Measurements from ENCODE around the gene WDCP. TPM values are rescaled to one million over a fixed set of nuclear protein-coding genes. Genes with fewer than 3 reads are reported as not detected.

WDCP gene
- total RNA-seq, 2 donors from 2014 or later: 8.0 to 21.3 TPM

DNA sequence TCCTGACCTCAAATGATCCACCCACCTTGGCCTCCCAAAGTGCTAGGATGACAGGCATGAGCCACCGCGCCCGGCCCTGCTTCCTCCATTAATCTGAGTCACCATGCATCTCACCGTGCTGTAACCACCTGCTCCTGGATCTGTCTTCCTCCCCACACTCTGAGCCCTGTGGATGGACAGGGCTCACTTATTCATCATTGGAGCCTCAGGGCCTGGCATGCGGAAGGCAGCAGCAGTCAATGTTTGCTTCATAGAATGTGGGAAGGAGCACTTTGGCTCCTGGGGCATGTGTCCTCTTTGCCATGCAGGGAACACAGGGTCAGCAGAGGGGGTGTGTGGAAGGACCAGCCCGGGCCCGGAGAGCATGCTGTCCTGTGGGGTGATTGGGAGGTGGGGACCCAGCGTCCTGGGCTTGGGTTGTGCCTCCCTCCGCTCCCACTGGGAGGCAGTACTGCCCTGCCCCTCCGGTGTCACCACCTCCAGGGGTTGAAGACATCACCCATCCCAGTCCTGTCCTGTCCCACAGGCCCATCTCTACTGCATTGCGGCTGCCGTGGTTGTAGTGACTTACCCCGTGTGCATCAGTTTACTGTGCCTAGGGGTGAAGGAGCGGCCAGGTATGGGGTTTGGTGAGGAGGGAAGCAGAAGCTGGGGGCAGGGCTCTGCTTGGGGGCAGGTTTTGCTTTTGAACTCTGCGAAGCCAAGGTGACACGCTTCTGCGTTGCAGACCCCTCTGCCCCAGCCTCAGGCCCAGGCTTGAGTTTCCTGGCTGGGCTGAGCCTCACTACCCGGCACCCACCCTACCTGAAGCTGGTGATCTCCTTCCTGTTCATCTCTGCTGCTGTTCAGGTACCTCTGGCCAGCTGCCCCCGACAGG lies 25.8 kb downstream of the WDCP start:
- Histone ChIP-seq H3K9me3 (no peaks in the 10 kb centered on the region), H3K27me3 (replicated peaks; ENCODE audit: insufficient read depth) (no peaks in the 10 kb centered on the region), H3K27ac (no peak overlapping the region), H3K36me3 (peaks cover 7% of the 10 kb centered on the region), H3K4me3 (no peak overlapping the region), H3K4me1 (ENCODE audit: control insufficient read depth in 1 of 2, low read depth in 2 of 2) (no peaks in the 10 kb centered on the region)
- TF ChIP-seq, protein P1, sequence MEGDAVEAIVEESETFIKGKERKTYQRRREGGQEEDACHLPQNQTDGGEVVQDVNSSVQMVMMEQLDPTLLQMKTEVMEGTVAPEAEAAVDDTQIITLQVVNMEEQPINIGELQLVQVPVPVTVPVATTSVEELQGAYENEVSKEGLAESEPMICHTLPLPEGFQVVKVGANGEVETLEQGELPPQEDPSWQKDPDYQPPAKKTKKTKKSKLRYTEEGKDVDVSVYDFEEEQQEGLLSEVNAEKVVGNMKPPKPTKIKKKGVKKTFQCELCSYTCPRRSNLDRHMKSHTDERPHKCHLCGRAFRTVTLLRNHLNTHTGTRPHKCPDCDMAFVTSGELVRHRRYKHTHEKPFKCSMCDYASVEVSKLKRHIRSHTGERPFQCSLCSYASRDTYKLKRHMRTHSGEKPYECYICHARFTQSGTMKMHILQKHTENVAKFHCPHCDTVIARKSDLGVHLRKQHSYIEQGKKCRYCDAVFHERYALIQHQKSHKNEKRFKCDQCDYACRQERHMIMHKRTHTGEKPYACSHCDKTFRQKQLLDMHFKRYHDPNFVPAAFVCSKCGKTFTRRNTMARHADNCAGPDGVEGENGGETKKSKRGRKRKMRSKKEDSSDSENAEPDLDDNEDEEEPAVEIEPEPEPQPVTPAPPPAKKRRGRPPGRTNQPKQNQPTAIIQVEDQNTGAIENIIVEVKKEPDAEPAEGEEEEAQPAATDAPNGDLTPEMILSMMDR (IDR thresholded peaks at IDR 0.05): no peak
- ATAC-seq (ENCODE audit: insufficient number of reproducible peaks, low FRiP score, low read depth) (no peak), DNase-seq (ENCODE audit: low spot score) (no peak)

DNA sequence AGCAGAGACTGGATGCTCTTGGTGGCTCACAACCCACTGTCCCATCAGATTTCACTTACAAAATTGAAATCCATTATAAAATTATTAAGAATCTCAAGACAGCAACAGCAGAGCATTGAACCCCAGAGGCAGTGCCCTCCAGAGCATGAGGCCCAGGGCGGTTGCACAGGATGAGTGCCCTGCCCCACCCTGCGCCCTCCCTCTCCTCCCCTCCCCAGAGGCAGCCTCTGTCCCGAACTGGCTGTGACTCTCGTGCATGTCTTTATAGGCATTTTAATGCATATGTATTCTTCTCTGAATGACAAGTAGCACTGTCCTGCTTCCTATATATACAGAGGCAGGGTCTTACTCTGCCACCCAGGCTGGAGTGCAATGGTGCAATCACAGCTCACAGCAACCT lies 26.9 kb downstream of the WDCP start:
- ATAC-seq (ENCODE audit: insufficient number of reproducible peaks, low FRiP score, low read depth): no peak
- no peaks in the 10 kb centered on the region for H3K27me3 ChIP-seq (replicated peaks; ENCODE audit: insufficient read depth)
- no peak overlapping the region for H3K4me3 ChIP-seq
- peaks cover 7% of the 10 kb centered on the region for H3K36me3 ChIP-seq
- no peaks in the 10 kb centered on the region for H3K4me1 ChIP-seq (ENCODE audit: control insufficient read depth in 1 of 2, low read depth in 2 of 2)
- no peak overlapping the region for H3K27ac ChIP-seq
- TF ChIP-seq, protein P1 (IDR thresholded peaks at IDR 0.05): no peak
- no peak for DNase-seq (ENCODE audit: low spot score)
- no peaks in the 10 kb centered on the region for H3K9me3 ChIP-seq

DNA sequence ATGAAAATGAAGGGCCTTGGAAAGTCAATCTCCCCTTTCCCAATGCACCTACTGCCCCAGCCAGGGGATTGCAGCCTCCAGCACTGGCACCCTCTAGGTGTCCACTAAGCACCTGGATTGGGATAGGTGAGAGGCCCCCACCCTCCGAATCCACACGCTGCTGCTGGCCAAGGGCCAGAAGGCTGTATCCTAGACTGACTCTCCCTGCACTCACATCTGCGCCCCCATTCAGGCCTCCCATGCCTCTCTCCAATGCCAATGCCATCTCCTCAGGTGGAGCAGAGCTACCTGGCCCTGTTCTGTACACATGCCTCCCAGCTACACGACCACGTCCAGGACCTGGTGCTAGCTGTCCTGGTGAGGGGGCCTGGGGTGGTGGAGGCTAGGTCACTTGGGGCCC lies 27.5 kb downstream of the WDCP start:
- H3K36me3 ChIP-seq: peaks cover 7% of the 10 kb centered on the region
- no peak for DNase-seq (ENCODE audit: low spot score)
- TF ChIP-seq, protein P1 (IDR thresholded peaks at IDR 0.05): no peak
- ATAC-seq (ENCODE audit: insufficient number of reproducible peaks, low FRiP score, low read depth): no peak
- no peak overlapping the region for H3K27ac ChIP-seq
- no peaks in the 10 kb centered on the region for H3K9me3 ChIP-seq
- no peaks in the 10 kb centered on the region for H3K4me1 ChIP-seq (ENCODE audit: control insufficient read depth in 1 of 2, low read depth in 2 of 2)
- no peak overlapping the region for H3K4me3 ChIP-seq
- no peaks in the 10 kb centered on the region for H3K27me3 ChIP-seq (replicated peaks; ENCODE audit: insufficient read depth)

GRCh38 chr2:24018241-24018640 lies 28.9 kb downstream of the WDCP start:
- TF ChIP-seq, protein P1 (IDR thresholded peaks at IDR 0.05): no peak
- H3K4me3 ChIP-seq: no peak overlapping the region

DNA sequence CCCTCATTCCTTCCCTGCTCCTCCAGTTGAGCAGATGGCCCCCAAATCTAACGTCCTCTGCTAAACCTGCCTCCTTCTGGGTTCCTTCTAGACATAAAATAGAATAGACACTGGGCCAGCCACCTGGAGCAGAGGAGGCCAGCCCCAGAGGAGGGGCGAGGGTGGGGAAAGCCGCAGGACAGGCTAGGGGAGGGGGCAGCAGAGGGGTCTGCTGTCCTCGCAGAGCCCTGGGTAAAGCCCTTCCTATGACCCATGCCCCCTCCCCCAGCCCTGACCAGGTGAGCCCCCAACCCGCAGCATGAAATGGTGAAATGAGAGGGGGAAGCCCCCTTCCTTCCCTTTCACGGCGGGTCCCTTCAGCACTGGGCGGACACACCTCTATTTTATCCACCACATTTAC lies 29.5 kb downstream of the WDCP start:
- ATAC-seq (ENCODE audit: insufficient number of reproducible peaks, low FRiP score, low read depth) (no peak), DNase-seq (ENCODE audit: low spot score) (no peak)
- Histone ChIP-seq H3K9me3 (no peaks in the 10 kb centered on the region), H3K27ac (no peak overlapping the region), H3K36me3 (peaks cover 2% of the 10 kb centered on the region), H3K4me3 (no peak overlapping the region), H3K27me3 (replicated peaks; ENCODE audit: insufficient read depth) (no peaks in the 10 kb centered on the region), H3K4me1 (ENCODE audit: control insufficient read depth in 1 of 2, low read depth in 2 of 2) (no peaks in the 10 kb centered on the region)
- TF ChIP-seq, protein P1 (IDR thresholded peaks at IDR 0.05): no peak

More at GRCh38 chr2:24018241-24018640, 28.9 kb downstream of the WDCP start:
- Histone ChIP-seq H3K27me3 (replicated peaks; ENCODE audit: insufficient read depth) (no peaks in the 10 kb centered on the region), H3K9me3 (no peaks in the 10 kb centered on the region), H3K36me3 (peaks cover 3% of the 10 kb centered on the region), H3K27ac (no peak overlapping the region), H3K4me1 (ENCODE audit: control insufficient read depth in 1 of 2, low read depth in 2 of 2) (no peaks in the 10 kb centered on the region)
- DNase-seq (ENCODE audit: low spot score) (no peak), ATAC-seq (ENCODE audit: insufficient number of reproducible peaks, low FRiP score, low read depth) (no peak)

Data from thoracic aorta (tissue), 2 donors.